ENCODE measurements around the gene MAP3K8. TPM values are rescaled to one million over a fixed set of nuclear protein-coding genes. Genes with fewer than 3 reads are reported as not detected.

MAP3K8 gene
- total and polyA plus RNA-seq, 2 donors from 2014 or later, result 6.7 to 41.6 TPM

GRCh38 chr10:30502266-30503060 lies 68.5 kb downstream of the MAP3K8 start:
- Histone ChIP-seq H3K27ac (ENCODE audit: low read depth in 2 of 2, low read length in 2 of 2) (no peak overlapping the region), H3K9ac (ENCODE audit: low read length in 3 of 3) (no peak overlapping the region), H3K4me3 (ENCODE audit: low read length in 3 of 3) (no peak overlapping the region), H3K9me3 (ENCODE audit: control insufficient read depth in 2 of 3, insufficient read depth in 1 of 3, low read length in 3 of 3) (no peaks in the 10 kb centered on the region), H3K27me3 (ENCODE audit: control insufficient read depth, insufficient read depth, low read length) (no peaks in the 10 kb centered on the region), H3K36me3 (ENCODE audit: control insufficient read depth in 2 of 3, insufficient read depth in 3 of 3, low read length in 3 of 3) (no peaks in the 10 kb centered on the region), H3K4me1 (ENCODE audit: control insufficient read depth in 2 of 3, insufficient read depth in 2 of 3, low read depth in 1 of 3, low read length in 3 of 3) (no peaks in the 10 kb centered on the region)
- FAIRE-seq, result no peak
- intact Hi-C loops (cut with DNase I), result no loop called here
- TF ChIP-seq CTCF (IDR thresholded peaks at IDR 0.05; ENCODE audit: borderline replicate concordance, extremely low read depth, insufficient read depth), result no peak
- DNase-seq, result no peak

DNA sequence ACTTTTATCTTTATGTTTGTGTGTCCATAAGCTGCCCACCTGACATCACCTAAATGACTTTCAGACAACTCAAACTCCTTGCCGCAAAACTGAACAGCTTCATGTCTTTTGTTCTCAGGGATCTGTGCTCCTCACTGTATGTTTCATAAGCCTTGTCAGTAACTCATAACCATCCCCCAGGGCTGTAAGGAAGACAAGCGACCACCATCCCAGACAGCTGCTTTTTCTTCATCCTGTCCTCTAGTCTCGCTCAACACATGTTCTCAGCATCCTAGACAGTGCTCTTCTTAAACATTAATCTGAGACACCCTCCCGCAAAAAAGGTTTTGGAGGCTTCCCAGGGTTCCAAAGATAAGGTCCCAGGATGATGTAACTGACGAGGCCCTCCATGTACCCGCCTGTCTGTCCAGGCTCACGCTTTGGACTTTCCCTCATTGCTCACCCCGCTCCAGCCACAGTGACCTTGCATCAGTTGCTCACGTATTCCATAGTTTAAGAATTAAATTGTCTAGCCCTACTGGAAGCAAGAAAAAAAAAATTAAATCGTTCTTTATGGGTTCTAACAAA lies 69.8 kb downstream of the MAP3K8 start:
- H3K9me3 ChIP-seq (ENCODE audit: control insufficient read depth in 2 of 3, insufficient read depth in 1 of 3, low read length in 3 of 3), result no peaks in the 10 kb centered on the region
- H3K4me3 ChIP-seq (ENCODE audit: low read length in 3 of 3), result no peak overlapping the region
- H3K9ac ChIP-seq (ENCODE audit: low read length in 3 of 3), result no peak overlapping the region
- no peaks in the 10 kb centered on the region for H3K4me1 ChIP-seq (ENCODE audit: control insufficient read depth in 2 of 3, insufficient read depth in 2 of 3, low read depth in 1 of 3, low read length in 3 of 3)
- H3K36me3 ChIP-seq (ENCODE audit: control insufficient read depth in 2 of 3, insufficient read depth in 3 of 3, low read length in 3 of 3), result no peaks in the 10 kb centered on the region
- intact Hi-C loops (cut with DNase I), result no loop called here
- no peak for FAIRE-seq
- no peak for TF ChIP-seq CTCF (IDR thresholded peaks at IDR 0.05; ENCODE audit: borderline replicate concordance, extremely low read depth, insufficient read depth)
- H3K27ac ChIP-seq (ENCODE audit: low read depth in 2 of 2, low read length in 2 of 2), result no peak overlapping the region
- no peak for DNase-seq
- no peaks in the 10 kb centered on the region for H3K27me3 ChIP-seq (ENCODE audit: control insufficient read depth, insufficient read depth, low read length)

GRCh38 chr10:30505543-30506298 lies 71.7 kb downstream of the MAP3K8 start:
- TF ChIP-seq CTCF (IDR thresholded peaks at IDR 0.05; ENCODE audit: borderline replicate concordance, extremely low read depth, insufficient read depth), result no peak
- DNase-seq (peak in 1 of 5 donors; percentile 22), FAIRE-seq (no peak)
- H3K4me3 ChIP-seq (ENCODE audit: low read length in 3 of 3), result no peak overlapping the region
- H3K36me3 ChIP-seq (ENCODE audit: control insufficient read depth in 2 of 3, insufficient read depth in 3 of 3, low read length in 3 of 3), result no peaks in the 10 kb centered on the region
- no peaks in the 10 kb centered on the region for H3K27me3 ChIP-seq (ENCODE audit: control insufficient read depth, insufficient read depth, low read length)
- intact Hi-C loops (cut with DNase I), result no loop called here
- H3K9ac ChIP-seq (ENCODE audit: low read length in 3 of 3), result no peak overlapping the region
- no peaks in the 10 kb centered on the region for H3K4me1 ChIP-seq (ENCODE audit: control insufficient read depth in 2 of 3, insufficient read depth in 2 of 3, low read depth in 1 of 3, low read length in 3 of 3)
- H3K27ac ChIP-seq (ENCODE audit: low read depth in 2 of 2, low read length in 2 of 2), result no peak overlapping the region
- no peaks in the 10 kb centered on the region for H3K9me3 ChIP-seq (ENCODE audit: control insufficient read depth in 2 of 3, insufficient read depth in 1 of 3, low read length in 3 of 3)

All from kidney (tissue), 14 donors.